Neuronal stem cell (in vitro differentiated cells): ENCODE measurements around the gene SPART.
"Not testable (repeated sequence)": the region's sequence is repeated elsewhere in the genome, so short reads cannot be mapped to it uniquely, and the experiment has no call there.

Experiments used
- DNase-seq: peaks from one replicate; pipeline ENCODE4 v3.0.0-alpha.2; 2013; ENCODE audit warnings: low spot score
- H2AFZ ChIP-seq: one replicate; pipeline ENCODE4 v1.6.1; 2013; ENCODE audit warnings: mild to moderate bottlenecking, low read length, inconsistent platforms
- H2AK5ac ChIP-seq: 2 replicates; pipeline ENCODE4 v1.6.1; 2013; ENCODE audit warnings: low read depth, mild to moderate bottlenecking, inconsistent platforms, low read length, moderate library complexity, mixed read lengths
- H2BK120ac ChIP-seq: 2 replicates; pipeline ENCODE4 v1.6.1; 2013; ENCODE audit warnings: low read depth, mild to moderate bottlenecking, inconsistent platforms, low read length, moderate library complexity, mixed read lengths
- H2BK12ac ChIP-seq: one replicate; pipeline ENCODE4 v1.6.1; 2013; ENCODE audit warnings: low read length, inconsistent platforms
- H2BK15ac ChIP-seq: 2 replicates; pipeline ENCODE4 v1.6.1; 2013; ENCODE audit warnings: mild to moderate bottlenecking, low read length, inconsistent platforms, mixed read lengths
- H2BK5ac ChIP-seq: one replicate; pipeline ENCODE4 v1.6.1; 2013; ENCODE audit warnings: inconsistent platforms, mild to moderate bottlenecking, low read length, moderate library complexity
- H3K14ac ChIP-seq: one replicate; pipeline ENCODE4 v1.6.1; 2013; ENCODE audit warnings: low read length, inconsistent platforms
- H3K18ac ChIP-seq: 2 replicates; pipeline ENCODE4 v1.6.1; 2013; ENCODE audit warnings: low read length, inconsistent platforms
- H3K23ac ChIP-seq: 2 replicates; pipeline ENCODE4 v1.6.1; 2013; ENCODE audit warnings: low read depth, mild to moderate bottlenecking, mixed read lengths, low read length, inconsistent platforms; ENCODE audit not compliant: poor library complexity
- H3K27ac ChIP-seq: replicated peaks from 3 replicates; pipeline ENCODE4 v1.5.1; 2013; ENCODE audit warnings: low read length, inconsistent platforms
- H3K27me3 ChIP-seq, 3 experiments: 2 replicates each; pipeline ENCODE4 v1.6.1; 2013; ENCODE audit warnings: low read length in 3 of 3, mild to moderate bottlenecking in 2 of 3, inconsistent platforms in 1 of 3, low read depth in 1 of 3, mixed read lengths in 1 of 3, moderate library complexity in 1 of 3; ENCODE audit not compliant: control insufficient read depth in 3 of 3, insufficient read depth in 3 of 3
- H3K36me3 ChIP-seq, 2 donors: replicated peaks in 1 of 2; 2 replicates each; pipeline ENCODE4 v1.6.1; 2013; ENCODE audit warnings: low read length in 2 of 2; ENCODE audit not compliant: control insufficient read depth in 2 of 2, insufficient read depth in 2 of 2
- H3K4ac ChIP-seq: 2 replicates; pipeline ENCODE4 v1.6.1; 2013; ENCODE audit warnings: inconsistent platforms, mild to moderate bottlenecking, low read length, moderate library complexity
- H3K4me1 ChIP-seq, 2 donors: 1 replicate in 1 of 2; 2 replicates in 1 of 2; pipeline ENCODE4 v1.6.1; 2013; ENCODE audit warnings: low read length in 2 of 2, low read depth in 1 of 2; ENCODE audit not compliant: control insufficient read depth in 2 of 2, insufficient read depth in 1 of 2
- H3K4me2 ChIP-seq: one replicate; pipeline ENCODE4 v1.6.1; 2013; ENCODE audit warnings: mild to moderate bottlenecking, low read length, inconsistent platforms; ENCODE audit not compliant: insufficient read depth, poor library complexity, severe bottlenecking
- H3K4me3 ChIP-seq, 2 donors: 2 replicates each; pipeline ENCODE4 v1.5.1; 2013; ENCODE audit warnings: low read length in 2 of 2, mild to moderate bottlenecking in 2 of 2, inconsistent platforms in 1 of 2, moderate library complexity in 1 of 2
- H3K79me1 ChIP-seq: one replicate; pipeline ENCODE4 v1.6.1; 2013; ENCODE audit warnings: low read depth, mild to moderate bottlenecking, inconsistent platforms, low read length, moderate library complexity
- H3K9ac ChIP-seq: one replicate; pipeline ENCODE4 v1.6.1; 2013; ENCODE audit warnings: mild to moderate bottlenecking, low read depth, low read length, inconsistent platforms; ENCODE audit not compliant: poor library complexity
- H3K9me3 ChIP-seq, 2 donors: replicated peaks in 1 of 2; 2 replicates each; pipeline versions ENCODE3 to v1.6.1; 2013; ENCODE audit warnings: low read length in 2 of 2, mild to moderate bottlenecking in 2 of 2, inconsistent platforms in 1 of 2, low read depth in 1 of 2, mixed read lengths in 1 of 2, moderate library complexity in 1 of 2; ENCODE audit not compliant: control insufficient read depth in 2 of 2, insufficient read depth in 1 of 2
- H4K8ac ChIP-seq: one replicate; pipeline ENCODE4 v1.6.1; 2013; ENCODE audit warnings: low read depth, mild to moderate bottlenecking, inconsistent platforms, low read length, moderate library complexity
- H4K91ac ChIP-seq: one replicate; pipeline ENCODE4 v1.6.1; 2013; ENCODE audit warnings: low read length, low read depth, mild to moderate bottlenecking, inconsistent platforms; ENCODE audit not compliant: poor library complexity
- WGBS, 2 donors: extraction: QIAGEN DNeasy Blood & Tissue Kit; methylation state at CpG; one replicate each; pipeline ENCODE4 v1.1.7; 2013; ENCODE audit warnings: missing lambda C conversion rate in 2 of 2, mixed read lengths in 1 of 2; ENCODE audit not compliant: insufficient read length in 2 of 2, insufficient replicate concordance in 1 of 2; ENCODE audit errors: extremely low coverage in 2 of 2; 5-methylcytosine and 5-hydroxymethylcytosine counted together

SPART gene

DNA sequence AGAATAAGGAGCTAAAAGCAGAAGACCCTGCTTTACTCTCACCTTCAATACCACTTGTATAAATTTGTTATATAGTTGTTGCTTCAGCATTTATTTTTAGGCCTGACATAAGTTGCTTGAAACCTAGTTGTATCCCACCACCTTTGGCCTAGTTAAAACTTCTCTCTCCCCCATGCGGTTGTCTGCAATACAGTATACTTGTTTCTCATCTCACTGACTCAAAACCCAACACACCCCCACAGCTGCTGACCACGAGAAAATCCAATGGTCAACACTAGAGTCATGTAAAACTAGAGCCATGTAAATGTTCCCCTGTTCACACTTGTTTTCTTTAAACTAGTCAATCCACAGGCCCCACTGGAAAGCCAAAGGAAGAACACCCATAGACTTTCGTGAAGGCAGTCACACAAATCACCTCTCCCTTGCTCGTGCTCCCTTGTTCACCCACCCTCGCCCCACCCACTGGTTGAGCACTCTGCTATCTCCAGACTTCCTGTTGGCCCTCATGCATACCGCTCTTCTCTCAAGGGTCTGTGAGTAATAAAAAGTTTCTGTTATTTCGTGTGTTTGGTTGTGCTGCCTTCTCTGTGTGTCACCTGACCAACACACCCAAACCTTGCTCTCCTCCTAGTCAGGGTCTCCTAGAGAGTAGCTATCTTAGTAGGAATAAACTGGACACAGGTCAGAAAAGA, 35.6 kb downstream of the SPART start:
- Histone ChIP-seq H3K14ac (no peak overlapping the region), H2BK120ac (no peak overlapping the region), H2BK12ac (no peak overlapping the region), H4K8ac (no peak overlapping the region), H3K27ac (no peak overlapping the region), H2BK5ac (no peak overlapping the region), H3K4me2 (no peak overlapping the region), H3K27me3 (no peaks in the 10 kb centered on the region), H3K4me1 (no peaks in the 10 kb centered on the region), H3K4ac (no peak overlapping the region), H3K23ac (no peak overlapping the region), H3K4me3 (no peak overlapping the region), H2AFZ (no peak overlapping the region), H3K36me3 (peaks cover 20 to 99% of the 10 kb centered on the region in 2 donors), H4K91ac (no peak overlapping the region), H2BK15ac (no peak overlapping the region), H3K9ac (no peak overlapping the region), H3K79me1 (no peaks in the 10 kb centered on the region), H3K9me3 (no peaks in the 10 kb centered on the region), H3K18ac (no peak overlapping the region), H2AK5ac (no peak overlapping the region)
- no CpG with 5 or more reads among the region's 7 CpGs for WGBS, 2 donors
- no peak for DNase-seq

DNA sequence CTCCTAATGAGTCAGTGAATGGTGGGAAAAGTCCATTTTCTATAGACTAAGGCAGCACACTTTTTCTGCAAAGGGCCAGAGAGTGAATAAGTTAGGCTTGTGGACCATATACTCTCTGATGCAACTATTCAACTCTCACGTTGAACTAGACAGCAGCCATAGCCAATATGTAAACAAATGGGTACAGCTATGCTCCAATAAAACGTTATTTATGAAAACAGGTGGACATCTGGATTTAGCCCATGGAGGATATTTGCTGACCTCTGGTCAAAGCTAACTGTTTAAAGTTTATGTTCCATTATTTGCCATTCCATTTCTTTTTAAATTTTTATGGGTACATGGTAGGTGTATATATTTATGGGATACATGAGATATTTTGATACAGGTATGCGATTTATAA, 43.9 kb downstream of the SPART start:
- Histone ChIP-seq H2BK15ac (no peak overlapping the region), H3K27ac (no peak overlapping the region), H3K4ac (no peak overlapping the region), H2BK120ac (no peak overlapping the region), H3K14ac (no peak overlapping the region), H3K18ac (no peak overlapping the region), H3K4me1 (peaks cover 5 to 6% of the 10 kb centered on the region in 2 donors), H2BK12ac (no peak overlapping the region), H3K36me3 (peaks cover 5 to 70% of the 10 kb centered on the region in 2 donors), H4K91ac (no peak overlapping the region), H3K9ac (no peak overlapping the region), H3K4me2 (no peak overlapping the region), H3K9me3 (no peaks in the 10 kb centered on the region), H3K23ac (no peak overlapping the region), H3K4me3 (no peak overlapping the region), H4K8ac (no peak overlapping the region), H3K79me1 (no peaks in the 10 kb centered on the region), H2AK5ac (no peak overlapping the region), H2AFZ (no peak overlapping the region), H2BK5ac (no peak overlapping the region), H3K27me3 (no peaks in the 10 kb centered on the region)
- WGBS, 2 donors, result no CpG with 5 or more reads among the region's 3 CpGs
- no peak for DNase-seq

DNA sequence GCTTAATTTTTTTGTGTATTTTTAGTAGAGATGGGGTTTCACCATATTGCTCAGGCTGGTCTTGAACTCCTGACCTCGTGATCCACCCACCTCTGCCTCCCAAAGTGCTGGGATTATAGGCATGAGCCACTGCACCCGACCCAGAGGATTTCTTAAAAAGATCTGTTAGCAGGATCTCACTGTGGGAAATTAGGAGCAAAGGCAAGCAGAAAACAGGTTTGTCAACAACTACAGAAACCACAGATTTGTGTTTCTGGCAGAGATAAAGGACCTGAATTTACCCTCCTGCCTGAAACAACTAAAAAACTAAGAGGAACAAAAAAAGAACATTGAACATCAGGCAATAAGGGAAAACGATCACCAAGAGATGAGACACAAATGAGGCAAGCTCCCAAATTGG, 46.7 kb downstream of the SPART start:
- not testable (repeated sequence) for DNase-seq, H2BK12ac ChIP-seq, H3K4me3 ChIP-seq, H3K18ac ChIP-seq, H3K27me3 ChIP-seq, H3K79me1 ChIP-seq, H3K23ac ChIP-seq, H3K9ac ChIP-seq, H2AK5ac ChIP-seq, H4K8ac ChIP-seq, H2BK15ac ChIP-seq, H3K9me3 ChIP-seq, H2BK5ac ChIP-seq, H2BK120ac ChIP-seq, H3K4me2 ChIP-seq, H3K4me1 ChIP-seq, H3K27ac ChIP-seq, H2AFZ ChIP-seq, H4K91ac ChIP-seq, H3K14ac ChIP-seq, H3K4ac ChIP-seq
- no CpG with 5 or more reads among the region's 3 CpGs for WGBS, 2 donors
- H3K36me3 ChIP-seq, result peaks cover 3 to 41% of the 10 kb centered on the region in 2 donors

DNA sequence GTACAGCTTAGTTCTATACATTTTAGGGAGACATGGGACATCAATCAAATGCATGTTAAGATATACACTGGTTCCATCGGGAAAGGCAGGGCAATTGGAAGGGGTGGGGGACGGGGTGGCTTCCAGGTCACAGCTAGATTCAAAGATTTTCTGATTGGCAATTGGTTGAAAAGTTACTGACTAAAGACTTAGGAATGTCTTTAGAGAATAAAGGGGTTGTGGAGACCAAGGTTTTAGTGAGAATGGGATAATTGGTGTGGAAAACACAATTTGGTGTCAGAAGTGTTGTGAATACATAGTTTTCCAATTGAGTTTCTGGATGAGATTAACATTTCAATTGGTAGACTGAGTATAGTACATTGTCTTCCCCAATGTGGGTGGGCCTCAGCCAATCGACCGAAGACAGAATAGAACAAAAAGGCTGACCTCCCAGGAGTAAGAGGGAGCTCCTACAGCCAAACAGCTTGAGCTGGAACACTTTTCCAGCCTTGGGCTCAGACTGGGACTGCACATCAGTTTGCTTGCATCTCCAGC, 47.6 kb downstream of the SPART start:
- no peak overlapping the region for H4K91ac ChIP-seq
- H3K27ac ChIP-seq, result peak overlapping the region; percentile 86
- no peak overlapping the region for H2BK5ac ChIP-seq
- H2BK15ac ChIP-seq, result no peak overlapping the region
- H3K9ac ChIP-seq, result no peak overlapping the region
- no peak overlapping the region for H2BK12ac ChIP-seq
- H3K4me2 ChIP-seq, result peak overlapping the region; percentile 81
- no peak overlapping the region for H2AK5ac ChIP-seq
- peak; percentile 80 for DNase-seq
- H2AFZ ChIP-seq, result peak overlapping the region; percentile 80
- WGBS, 2 donors, result no CpG with 5 or more reads among the region's 4 CpGs
- no peak overlapping the region for H2BK120ac ChIP-seq
- no peaks in the 10 kb centered on the region for H3K79me1 ChIP-seq
- H3K36me3 ChIP-seq, result peaks cover 0 to 33% of the 10 kb centered on the region in 2 donors
- no peak overlapping the region for H3K18ac ChIP-seq
- H3K9me3 ChIP-seq, result no peaks in the 10 kb centered on the region
- H3K4ac ChIP-seq, result no peak overlapping the region
- no peak overlapping the region for H3K14ac ChIP-seq
- no peak overlapping the region for H3K23ac ChIP-seq
- no peak overlapping the region for H4K8ac ChIP-seq
- peaks cover 5 to 6% of the 10 kb centered on the region in 2 donors for H3K4me1 ChIP-seq
- H3K4me3 ChIP-seq, result peak overlapping the region in 1 of 2 donors; percentile 44
- H3K27me3 ChIP-seq, result no peaks in the 10 kb centered on the region
